Fibroblast of villous mesenchyme (primary cell): ENCODE measurements around the gene CATSPERB. TPM values are rescaled to one million over a fixed set of nuclear protein-coding genes. Genes with fewer than 3 reads are reported as not detected.
"Not testable (repeated sequence)": the region's sequence is repeated elsewhere in the genome, so short reads cannot be mapped to it uniquely, and the experiment has no call there.

ENCODE experiments used
- DNase-seq: peaks from one replicate; pipeline ENCODE4 v3.0.0-alpha.2; 2010; ENCODE audit warnings: low read depth
- H3K4me3 ChIP-seq: 2 replicates; pipeline ENCODE4 v1.5.1; 2011; ENCODE audit warnings: low read depth, mild to moderate bottlenecking, low read length
- CTCF ChIP-seq: IDR thresholded peaks from 2 replicates; pipeline ENCODE4 v1.5.1; 2012; ENCODE audit warnings: low read depth, mild to moderate bottlenecking, low read length; ENCODE audit not compliant: insufficient read depth
- total RNA-seq: library from RNA; depleted of rRNA; stranded (reverse); fragments of >200 nt; gene quantifications from 2 replicates; pipeline ENCODE4 v1.2.3, GENCODE V29; 2012

CATSPERB gene
- total RNA-seq, 1 donor: under 0.01 TPM

- no peak for DNase-seq
- no peak for TF ChIP-seq CTCF
- H3K4me3 ChIP-seq: no peak overlapping the region
These were observed 49.9 kb downstream of the CATSPERB start for GRCh38 chr14:91681893-91682563.

GRCh38 chr14:91681118-91681517 lies 50.8 kb downstream of the CATSPERB start:
- DNase-seq: no peak
- no peak overlapping the region for H3K4me3 ChIP-seq
- no peak for TF ChIP-seq CTCF

GRCh38 chr14:91679273-91679672 lies 52.6 kb downstream of the CATSPERB start:
- no peak for TF ChIP-seq CTCF
- no peak overlapping the region for H3K4me3 ChIP-seq

GRCh38 chr14:91677687-91678086 lies 54.2 kb downstream of the CATSPERB start:
- not testable (repeated sequence) for DNase-seq, H3K4me3 ChIP-seq

More at GRCh38 chr14:91679273-91679672, 52.6 kb downstream of the CATSPERB start:
- no peak for DNase-seq

GRCh38 chr14:91674911-91675310 lies 57.0 kb downstream of the CATSPERB start:
- no peak overlapping the region for H3K4me3 ChIP-seq
- DNase-seq: no peak
- TF ChIP-seq CTCF: no peak

- DNase-seq: no peak
- TF ChIP-seq CTCF: no peak
- H3K4me3 ChIP-seq: no peak overlapping the region
These were observed 62.0 kb downstream of the CATSPERB start for GRCh38 chr14:91669867-91670266.

- DNase-seq, H3K4me3 ChIP-seq: not testable (repeated sequence)
These were observed 64.8 kb downstream of the CATSPERB start for GRCh38 chr14:91667101-91667500.

- TF ChIP-seq CTCF: no peak
- no peak for DNase-seq
- no peak overlapping the region for H3K4me3 ChIP-seq
These were observed 71.1 kb downstream of the CATSPERB start for GRCh38 chr14:91660790-91661189.
